Measurements from ENCODE around the gene ZNF680. TPM values are rescaled to one million over a fixed set of nuclear protein-coding genes. Genes with fewer than 3 reads are reported as not detected.
"Not testable (repeated sequence)": the region's sequence is repeated elsewhere in the genome, so short reads cannot be mapped to it uniquely, and the experiment has no call there.

Gene ZNF680
- total RNA-seq: 1 to 10 TPM; 7.7 to 8.8 TPM

DNA sequence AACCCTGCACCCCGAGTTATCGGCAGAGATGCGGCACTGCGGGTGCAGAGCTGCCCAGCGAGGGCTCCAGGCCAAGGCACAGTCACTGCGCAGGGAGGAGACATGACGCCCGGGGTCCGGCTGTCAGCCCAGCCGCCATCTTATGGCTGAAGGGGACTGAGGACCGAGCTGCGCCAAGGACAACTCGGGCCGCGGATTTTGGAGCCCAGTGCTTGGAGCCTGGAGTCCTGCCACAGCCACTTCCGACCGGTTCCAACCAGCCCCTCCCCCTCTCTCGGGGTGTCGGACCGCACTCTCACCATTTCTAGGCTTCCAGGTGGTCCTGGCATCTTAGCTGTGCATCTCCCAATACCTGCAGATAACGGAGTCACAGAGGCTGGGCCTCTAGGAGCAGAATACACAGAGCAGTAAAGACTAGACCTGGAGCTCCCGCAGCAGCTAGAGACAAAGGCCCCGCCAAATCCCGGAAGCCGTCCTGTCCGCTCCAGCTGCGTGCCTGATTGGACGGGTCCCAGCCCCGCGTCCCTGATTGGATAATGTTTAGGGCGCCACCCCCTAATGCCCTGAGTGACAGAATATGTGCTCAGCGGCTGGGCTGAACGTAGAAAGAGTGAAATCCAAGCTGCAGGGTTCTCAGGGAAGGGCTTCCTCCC is at the start of gene ZNF680:
Gene ZNF680 (minus strand): TSS at position 446 of the 653 bp plus-strand sequence. CDS start 117 bp downstream, at position 329.
- H3K27ac Mint-ChIP-seq: peak within 1 kb of the TSS; percentile 99
- H3K4me1 Mint-ChIP-seq: peaks cover 8% of the 10 kb centered on the region
- peaks cover 20% of the 10 kb centered on the region for H3K9me3 Mint-ChIP-seq
- H3K4me3 Mint-ChIP-seq: peak within 1 kb of the TSS; percentile 99
- peaks cover 46% of the 10 kb centered on the region for H3K36me3 Mint-ChIP-seq
- peak; percentile 88 for DNase-seq
- H3K27me3 Mint-ChIP-seq: no peaks in the 10 kb centered on the region

GRCh38 chr7:64612452-64612851 is 49.6 kb upstream of the ZNF680 start:
- Mint-ChIP-seq H3K27me3 (no peaks in the 10 kb centered on the region), H3K4me3 (no peak overlapping the region), H3K27ac (no peak overlapping the region), H3K4me1 (no peaks in the 10 kb centered on the region), H3K36me3 (no peaks in the 10 kb centered on the region), H3K9me3 (peaks cover 2% of the 10 kb centered on the region)
- DNase-seq: no peak

GRCh38 chr7:64611717-64612116 is 48.8 kb upstream of the ZNF680 start:
- H3K27ac Mint-ChIP-seq: no peak overlapping the region
- no peaks in the 10 kb centered on the region for H3K36me3 Mint-ChIP-seq
- no peak overlapping the region for H3K4me3 Mint-ChIP-seq
- H3K27me3 Mint-ChIP-seq: no peaks in the 10 kb centered on the region
- no peaks in the 10 kb centered on the region for H3K4me1 Mint-ChIP-seq
- peaks cover 2% of the 10 kb centered on the region for H3K9me3 Mint-ChIP-seq
- no peak for DNase-seq

DNA sequence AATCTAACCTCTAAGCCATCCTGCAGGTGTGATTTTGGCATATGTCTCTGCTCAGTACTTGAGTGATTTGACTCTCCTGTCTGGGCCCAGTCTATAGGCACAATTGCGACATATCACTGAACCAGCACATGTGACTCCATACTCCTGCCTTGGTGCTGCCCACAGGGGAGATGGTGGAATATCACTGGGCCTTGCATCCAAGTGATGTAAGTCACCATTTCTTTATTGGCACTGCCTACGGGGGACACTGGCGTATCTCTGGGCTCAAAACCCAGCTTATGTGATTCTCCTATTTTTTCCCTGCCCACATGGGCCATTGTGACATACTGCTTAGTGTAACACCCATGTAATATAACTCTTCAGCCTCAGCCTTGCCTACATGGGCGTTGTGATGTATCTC is 48.1 kb upstream of the ZNF680 start:
- no peak overlapping the region for H3K27ac Mint-ChIP-seq
- H3K4me3 Mint-ChIP-seq: no peak overlapping the region
- H3K4me1 Mint-ChIP-seq: no peaks in the 10 kb centered on the region
- H3K9me3 Mint-ChIP-seq: peaks cover 2% of the 10 kb centered on the region
- H3K36me3 Mint-ChIP-seq: no peaks in the 10 kb centered on the region
- DNase-seq: no peak
- H3K27me3 Mint-ChIP-seq: no peaks in the 10 kb centered on the region

- Mint-ChIP-seq H3K27me3 (no peaks in the 10 kb centered on the region), H3K4me1 (no peaks in the 10 kb centered on the region), H3K36me3 (no peaks in the 10 kb centered on the region), H3K9me3 (peaks cover 2% of the 10 kb centered on the region), H3K4me3 (no peak overlapping the region), H3K27ac (no peak overlapping the region)
- no peak for DNase-seq
Measured at GRCh38 chr7:64608116-64608910, 45.4 kb upstream of the ZNF680 start.

GRCh38 chr7:64606385-64606784 is 43.5 kb upstream of the ZNF680 start:
- Mint-ChIP-seq H3K27me3 (no peaks in the 10 kb centered on the region), H3K9me3 (peaks cover 2% of the 10 kb centered on the region), H3K27ac (no peak overlapping the region), H3K4me3 (no peak overlapping the region), H3K4me1 (no peaks in the 10 kb centered on the region), H3K36me3 (no peaks in the 10 kb centered on the region)
- DNase-seq: no peak

DNA sequence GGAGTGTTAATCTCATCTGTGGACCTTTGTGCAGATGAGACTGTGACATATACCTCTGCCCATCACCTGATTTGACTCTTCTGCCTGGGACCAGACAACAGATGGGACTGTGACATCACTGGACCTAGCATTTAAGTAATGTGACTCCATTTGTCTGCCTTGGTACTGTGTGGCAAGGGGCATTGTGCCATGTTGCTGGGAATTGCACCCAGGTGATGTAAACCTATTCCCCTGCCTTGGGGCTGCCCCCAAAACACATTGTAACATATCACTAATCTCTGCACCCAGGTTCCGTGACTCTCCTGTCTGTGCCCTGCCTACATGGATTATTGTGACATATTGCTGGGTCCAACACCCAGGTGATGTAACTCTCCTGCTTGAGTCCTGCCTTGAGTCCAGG is 40.4 kb upstream of the ZNF680 start:
- Mint-ChIP-seq H3K27ac (no peak overlapping the region), H3K4me1 (no peaks in the 10 kb centered on the region), H3K27me3 (no peaks in the 10 kb centered on the region), H3K4me3 (no peak overlapping the region), H3K36me3 (no peaks in the 10 kb centered on the region), H3K9me3 (peaks cover under 1% of the 10 kb centered on the region)
- DNase-seq: no peak

DNA sequence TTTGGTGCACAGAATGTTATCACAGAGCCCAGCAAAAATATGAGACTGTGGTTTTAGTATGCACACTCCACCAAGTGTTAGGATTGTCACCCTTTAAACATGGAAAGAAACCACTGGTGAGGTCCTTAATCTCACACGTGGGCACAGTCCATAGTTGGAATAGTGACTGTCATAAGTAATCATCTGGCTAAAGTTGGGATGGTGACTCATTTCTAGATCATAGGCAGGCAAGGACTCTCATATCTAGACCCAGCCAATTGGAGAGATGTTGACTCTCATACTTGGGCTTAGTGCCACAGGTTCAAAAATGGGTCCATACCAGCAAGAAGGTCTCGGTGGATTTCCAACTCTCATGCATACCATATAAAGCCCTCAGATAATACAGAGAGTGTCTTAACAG is 39.6 kb upstream of the ZNF680 start:
- no peak overlapping the region for H3K27ac Mint-ChIP-seq
- no peak overlapping the region for H3K4me3 Mint-ChIP-seq
- H3K36me3 Mint-ChIP-seq: no peaks in the 10 kb centered on the region
- no peak for DNase-seq
- no peaks in the 10 kb centered on the region for H3K4me1 Mint-ChIP-seq
- no peaks in the 10 kb centered on the region for H3K27me3 Mint-ChIP-seq
- no peaks in the 10 kb centered on the region for H3K9me3 Mint-ChIP-seq

- Mint-ChIP-seq H3K27ac (no peak overlapping the region), H3K36me3 (no peaks in the 10 kb centered on the region), H3K4me3 (no peak overlapping the region), H3K27me3 (no peaks in the 10 kb centered on the region), H3K4me1 (no peaks in the 10 kb centered on the region), H3K9me3 (no peaks in the 10 kb centered on the region)
- no peak for DNase-seq
Measured at GRCh38 chr7:64602086-64602485, 39.2 kb upstream of the ZNF680 start.

GRCh38 chr7:64599359-64599758 is 36.5 kb upstream of the ZNF680 start:
- no peaks in the 10 kb centered on the region for H3K36me3 Mint-ChIP-seq
- DNase-seq: no peak
- peaks cover 7% of the 10 kb centered on the region for H3K9me3 Mint-ChIP-seq
- H3K27ac Mint-ChIP-seq: no peak overlapping the region
- no peak overlapping the region for H3K4me3 Mint-ChIP-seq
- no peaks in the 10 kb centered on the region for H3K4me1 Mint-ChIP-seq
- no peaks in the 10 kb centered on the region for H3K27me3 Mint-ChIP-seq

DNA sequence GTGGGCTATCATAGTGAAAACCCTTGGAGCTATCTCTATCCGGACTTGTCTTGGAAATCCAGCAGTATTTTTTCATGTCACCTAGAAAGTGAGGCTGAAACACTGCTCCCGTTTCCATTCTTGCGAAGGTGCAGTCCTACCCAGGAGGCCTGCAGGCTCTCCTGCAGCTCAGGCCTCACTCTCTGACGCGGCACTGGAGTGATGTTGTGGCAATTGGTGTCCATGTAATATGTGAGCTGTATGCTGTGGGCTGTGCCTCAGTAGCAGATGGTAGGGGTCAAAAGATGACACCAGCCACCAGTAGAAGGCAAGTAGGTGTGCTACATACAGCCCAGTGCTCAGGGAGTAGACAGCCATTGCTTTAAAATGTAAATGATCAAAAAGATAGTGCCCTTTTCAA is 28.1 kb upstream of the ZNF680 start:
- Mint-ChIP-seq H3K9me3 (peaks cover 14% of the 10 kb centered on the region), H3K4me3 (no peak overlapping the region), H3K4me1 (no peaks in the 10 kb centered on the region), H3K36me3 (no peaks in the 10 kb centered on the region), H3K27me3 (no peaks in the 10 kb centered on the region), H3K27ac (no peak overlapping the region)
- DNase-seq: no peak

DNA sequence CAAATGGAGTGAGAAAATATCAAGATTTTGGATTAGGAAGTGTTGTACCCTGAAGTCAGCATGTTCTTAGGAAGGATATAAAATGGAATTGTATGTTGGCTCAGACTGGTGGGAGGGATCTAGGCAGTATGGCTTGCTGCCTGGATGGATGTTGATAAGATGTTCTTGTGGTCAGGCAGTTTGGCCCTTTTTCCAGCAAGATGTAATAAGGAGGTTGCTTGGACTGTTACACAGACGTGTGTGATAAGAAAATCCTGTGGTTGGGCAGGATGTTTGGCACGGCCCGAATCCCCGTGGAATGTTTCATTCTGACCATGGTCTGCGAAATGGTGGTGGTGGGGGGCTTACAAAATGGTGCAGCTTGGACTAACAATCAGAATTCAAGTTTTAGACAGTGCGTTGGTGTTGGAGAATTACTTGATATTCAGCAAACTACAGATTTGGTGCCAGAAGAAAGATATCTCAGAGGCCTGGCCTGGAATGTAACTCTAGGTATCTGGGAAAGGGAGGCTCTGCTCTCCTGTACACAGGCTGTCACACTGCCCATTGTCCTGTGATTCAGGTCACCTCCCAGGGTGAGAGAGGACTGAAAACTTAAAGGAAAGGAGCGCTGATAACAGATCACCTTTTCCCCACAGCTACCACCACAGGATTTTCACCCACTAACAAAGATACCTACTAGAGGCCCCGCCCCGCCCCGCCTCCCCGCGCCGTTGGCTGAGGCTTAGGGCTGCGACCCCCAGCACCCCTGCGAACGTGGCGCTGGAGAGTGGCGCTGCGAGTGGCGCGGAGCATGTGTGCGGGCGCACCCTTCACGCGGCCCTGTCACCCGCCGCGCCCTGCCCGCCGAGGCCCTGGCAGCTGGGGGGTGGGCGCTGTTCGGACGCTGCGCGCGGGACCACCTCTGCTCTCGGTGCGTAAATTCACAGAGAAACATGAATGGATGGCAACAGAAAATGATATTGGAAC is 19.3 kb upstream of the ZNF680 start:
- H3K9me3 Mint-ChIP-seq: peaks cover 5% of the 10 kb centered on the region
- H3K4me1 Mint-ChIP-seq: no peaks in the 10 kb centered on the region
- DNase-seq: no peak
- no peak overlapping the region for H3K27ac Mint-ChIP-seq
- H3K4me3 Mint-ChIP-seq: no peak overlapping the region
- no peaks in the 10 kb centered on the region for H3K36me3 Mint-ChIP-seq
- peaks cover 6% of the 10 kb centered on the region for H3K27me3 Mint-ChIP-seq

- Mint-ChIP-seq H3K27me3 (peaks cover 6% of the 10 kb centered on the region), H3K4me1 (no peaks in the 10 kb centered on the region), H3K36me3 (peaks cover 1% of the 10 kb centered on the region), H3K9me3 (peaks cover 1% of the 10 kb centered on the region), H3K4me3 (no peak overlapping the region), H3K27ac (no peak overlapping the region)
- DNase-seq: no peak
Measured at GRCh38 chr7:64581391-64581790, 18.5 kb upstream of the ZNF680 start.

DNA sequence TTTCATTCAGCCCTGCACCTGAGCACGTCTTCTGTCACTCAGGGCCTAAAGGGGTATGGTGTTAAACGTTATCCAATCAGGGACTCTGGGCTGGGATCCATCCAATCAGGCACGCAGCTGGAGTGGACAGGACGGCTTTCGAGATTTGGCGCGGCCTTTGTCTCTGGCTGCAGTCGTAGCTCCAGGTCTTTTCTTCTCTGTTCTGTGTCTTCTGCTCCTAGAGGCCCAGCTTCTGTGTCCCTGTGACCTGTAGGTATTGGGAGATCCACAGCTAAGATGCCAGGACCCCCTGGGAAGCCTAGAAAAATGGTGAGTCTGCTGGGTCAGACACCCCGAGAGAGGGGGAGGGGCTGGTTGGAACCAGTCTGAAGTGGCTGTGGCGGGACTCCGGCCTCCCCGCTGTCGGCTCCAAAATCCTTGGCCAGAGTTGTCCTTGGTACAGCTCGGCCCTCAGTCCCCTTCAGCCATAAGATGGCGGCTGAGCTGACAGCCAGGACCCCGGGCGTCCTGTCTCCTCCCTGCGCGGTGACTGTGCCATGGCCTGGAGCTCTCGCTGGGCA is 11.7 kb upstream of the ZNF680 start:
- Mint-ChIP-seq H3K4me1 (peaks cover 5% of the 10 kb centered on the region), H3K27me3 (peaks cover 35% of the 10 kb centered on the region), H3K27ac (no peak overlapping the region), H3K4me3 (peak overlapping the region; percentile 48), H3K36me3 (peaks cover 8% of the 10 kb centered on the region), H3K9me3 (no peaks in the 10 kb centered on the region)
- DNase-seq: no peak

GRCh38 chr7:64570284-64570605 is 7.4 kb upstream of the ZNF680 start:
- not testable (repeated sequence) for H3K4me1 Mint-ChIP-seq, H3K9me3 Mint-ChIP-seq, DNase-seq, H3K27ac Mint-ChIP-seq
- Mint-ChIP-seq H3K36me3 (peaks cover 15% of the 10 kb centered on the region), H3K4me3 (peak overlapping the region; percentile 79), H3K27me3 (peaks cover 31% of the 10 kb centered on the region)

Measured in activated naive CD8-positive, alpha-beta T cell treated with anti-CD3 and anti-CD28 coated beads for 36 hours (primary cell).